Liver (tissue), 9 donors: ENCODE measurements around the gene TPCN1. TPM values are rescaled to one million over a fixed set of nuclear protein-coding genes. Genes with fewer than 3 reads are reported as not detected.

Experiments used
- DNase-seq: peaks from one replicate; pipeline ENCODE4 v3.0.0-alpha.2; 2017; ENCODE audit warnings: low spot score
- H3K27ac ChIP-seq, 2 donors: one replicate each; pipeline ENCODE4 v1.7.0; 2013; ENCODE audit warnings: inconsistent platforms in 2 of 2, low read length in 2 of 2, control low read depth in 1 of 2, low read depth in 1 of 2, mild to moderate bottlenecking in 1 of 2
- H3K27me3 ChIP-seq, 4 donors: one replicate each; pipeline versions ENCODE4 v1.6.1 to v1.7.0; 2013; ENCODE audit warnings: low read length in 3 of 4, inconsistent platforms in 1 of 4, mild to moderate bottlenecking in 1 of 4, moderate library complexity in 1 of 4; ENCODE audit not compliant: control insufficient read depth in 4 of 4, insufficient read depth in 4 of 4
- H3K36me3 ChIP-seq, 4 donors: one replicate each; pipeline versions ENCODE4 v1.6.1 to v1.7.0; 2013; ENCODE audit warnings: low read length in 3 of 4, mild to moderate bottlenecking in 3 of 4, low read depth in 1 of 4, moderate library complexity in 1 of 4; ENCODE audit not compliant: control insufficient read depth in 4 of 4, insufficient read depth in 3 of 4
- H3K4me1 ChIP-seq, 4 donors: one replicate each; pipeline versions ENCODE4 v1.6.1 to v1.7.0; 2013; ENCODE audit warnings: low read length in 3 of 4, mild to moderate bottlenecking in 3 of 4, moderate library complexity in 1 of 4; ENCODE audit not compliant: control insufficient read depth in 4 of 4, insufficient read depth in 4 of 4
- H3K4me3 ChIP-seq, 3 donors: one replicate each; pipeline versions ENCODE4 v1.6.1 to v1.7.0; 2013; ENCODE audit warnings: low read length in 3 of 3, control low read depth in 1 of 3, low read depth in 1 of 3, mild to moderate bottlenecking in 1 of 3
- H3K9ac ChIP-seq, 2 donors: one replicate each; pipeline ENCODE4 v1.7.0; 2013; ENCODE audit warnings: low read length in 2 of 2, mild to moderate bottlenecking in 2 of 2, moderate library complexity in 2 of 2, control low read depth in 1 of 2, low read depth in 1 of 2
- H3K9me3 ChIP-seq, 4 donors: one replicate each; pipeline versions ENCODE4 v1.6.1 to v1.7.0; 2013; ENCODE audit warnings: low read length in 3 of 4; ENCODE audit not compliant: control insufficient read depth in 4 of 4
- EGR1 ChIP-seq, 2 donors: IDR thresholded peaks; 2 replicates each; pipeline ENCODE4 v1.6.1; 2016 to 2018; ENCODE audit warnings: antibody characterized with exemption in 2 of 2, low read depth in 2 of 2
- FOXA1 ChIP-seq: IDR thresholded peaks from 2 replicates; pipeline ENCODE4 v1.6.1; 2016; ENCODE audit warnings: antibody characterized with exemption
- FOXA2 ChIP-seq: IDR thresholded peaks from 2 replicates; pipeline ENCODE4 v1.6.1; 2016; ENCODE audit warnings: antibody characterized with exemption
- HNF4A ChIP-seq, 2 donors: conservative IDR thresholded peaks; 2 replicates each; pipeline ENCODE4 v1.6.1; 2016; ENCODE audit warnings: antibody characterized with exemption in 2 of 2, mild to moderate bottlenecking in 2 of 2
- HNF4G ChIP-seq: IDR thresholded peaks from 2 replicates; pipeline ENCODE4 v1.6.1; 2016; ENCODE audit warnings: antibody characterized with exemption
- JUND ChIP-seq, 2 donors: IDR thresholded peaks; 2 replicates each; pipeline ENCODE4 v1.6.1; 2016; ENCODE audit warnings: antibody characterized with exemption in 2 of 2
- RAD21 ChIP-seq, 2 donors: IDR thresholded peaks; 2 replicates each; pipeline ENCODE4 v1.6.1; 2016; ENCODE audit warnings: antibody characterized with exemption in 2 of 2, mild to moderate bottlenecking in 2 of 2
- RXRA ChIP-seq, 2 donors: IDR thresholded peaks; 2 replicates each; pipeline ENCODE4 v1.6.1; 2017 to 2018; ENCODE audit warnings: antibody characterized with exemption in 2 of 2, mild to moderate bottlenecking in 1 of 2
- SP1 ChIP-seq: IDR thresholded peaks from 2 replicates; pipeline ENCODE4 v1.6.1; 2018; ENCODE audit warnings: antibody characterized with exemption, mild to moderate bottlenecking
- TAF1 ChIP-seq: conservative IDR thresholded peaks from 2 replicates; pipeline ENCODE4 v1.6.1; 2016; ENCODE audit warnings: antibody characterized with exemption, mild to moderate bottlenecking
- YY1 ChIP-seq: IDR thresholded peaks from 2 replicates; pipeline ENCODE4 v1.6.1; 2016; ENCODE audit warnings: antibody characterized with exemption, mild to moderate bottlenecking
- WGBS: extraction: QIAGEN DNeasy Blood & Tissue Kit; methylation state at CpG from one replicate; pipeline ENCODE4 v1.1.7; 2013; 5-methylcytosine and 5-hydroxymethylcytosine counted together
- polyA plus RNA-seq, 2 donors: library from polyadenylated mRNA; stranded (reverse) in 1 of 2; unstranded in 1 of 2; fragments of 200-250 nt in 1 of 2; fragments of >200 nt in 1 of 2; fragmentation: Nextera tagmentation in 1 of 2; extraction: Ambion mirVana in 1 of 2; gene quantifications; one replicate each; pipeline versions ENCODE4 v1.2.1 to v1.2.3, GENCODE V29; 2013 to 2015
- total RNA-seq, 2 donors: library from RNA; depleted of rRNA; stranded (reverse); fragments of >200 nt; gene quantifications; one replicate each; pipeline ENCODE4 v1.2.3, GENCODE V29; 2014
- TF ChIP-seq, protein P1 (sequence below): IDR thresholded peaks from 2 replicates; pipeline ENCODE4 v1.6.1; 2016; ENCODE audit warnings: antibody characterized with exemption, mild to moderate bottlenecking
- TF ChIP-seq, protein P2 (sequence below): IDR thresholded peaks from 2 replicates; pipeline ENCODE4 v1.6.1; 2016; ENCODE audit warnings: antibody characterized with exemption
- donor health status: healthy.
- donor health status: healthy.
- donor health status: healthy.
- donor health status: healthy.
- donor health status: healthy.

TPCN1 gene
- total and polyA plus RNA-seq, 4 donors: 8.6 to 19.2 (median 13.7) TPM

GRCh38 chr12:113252494-113252893 is 31.2 kb downstream of the TPCN1 start:
- Histone ChIP-seq H3K4me3 (no peak overlapping the region), H3K9me3 (peaks cover 0 to 6% (median 2%) of the 10 kb centered on the region in 4 donors), H3K27me3 (no peaks in the 10 kb centered on the region), H3K27ac (no peak overlapping the region), H3K36me3 (peaks cover 2 to 29% (median 13%) of the 10 kb centered on the region in 4 donors), H3K9ac (no peak overlapping the region), H3K4me1 (peaks cover 0 to 2% (median 0%) of the 10 kb centered on the region in 4 donors)
- no peak for DNase-seq
- TF ChIP-seq TAF1: no peak
- TF ChIP-seq, protein P1, sequence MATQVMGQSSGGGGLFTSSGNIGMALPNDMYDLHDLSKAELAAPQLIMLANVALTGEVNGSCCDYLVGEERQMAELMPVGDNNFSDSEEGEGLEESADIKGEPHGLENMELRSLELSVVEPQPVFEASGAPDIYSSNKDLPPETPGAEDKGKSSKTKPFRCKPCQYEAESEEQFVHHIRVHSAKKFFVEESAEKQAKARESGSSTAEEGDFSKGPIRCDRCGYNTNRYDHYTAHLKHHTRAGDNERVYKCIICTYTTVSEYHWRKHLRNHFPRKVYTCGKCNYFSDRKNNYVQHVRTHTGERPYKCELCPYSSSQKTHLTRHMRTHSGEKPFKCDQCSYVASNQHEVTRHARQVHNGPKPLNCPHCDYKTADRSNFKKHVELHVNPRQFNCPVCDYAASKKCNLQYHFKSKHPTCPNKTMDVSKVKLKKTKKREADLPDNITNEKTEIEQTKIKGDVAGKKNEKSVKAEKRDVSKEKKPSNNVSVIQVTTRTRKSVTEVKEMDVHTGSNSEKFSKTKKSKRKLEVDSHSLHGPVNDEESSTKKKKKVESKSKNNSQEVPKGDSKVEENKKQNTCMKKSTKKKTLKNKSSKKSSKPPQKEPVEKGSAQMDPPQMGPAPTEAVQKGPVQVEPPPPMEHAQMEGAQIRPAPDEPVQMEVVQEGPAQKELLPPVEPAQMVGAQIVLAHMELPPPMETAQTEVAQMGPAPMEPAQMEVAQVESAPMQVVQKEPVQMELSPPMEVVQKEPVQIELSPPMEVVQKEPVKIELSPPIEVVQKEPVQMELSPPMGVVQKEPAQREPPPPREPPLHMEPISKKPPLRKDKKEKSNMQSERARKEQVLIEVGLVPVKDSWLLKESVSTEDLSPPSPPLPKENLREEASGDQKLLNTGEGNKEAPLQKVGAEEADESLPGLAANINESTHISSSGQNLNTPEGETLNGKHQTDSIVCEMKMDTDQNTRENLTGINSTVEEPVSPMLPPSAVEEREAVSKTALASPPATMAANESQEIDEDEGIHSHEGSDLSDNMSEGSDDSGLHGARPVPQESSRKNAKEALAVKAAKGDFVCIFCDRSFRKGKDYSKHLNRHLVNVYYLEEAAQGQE: no peak
- no peak for TF ChIP-seq RAD21 (IDR thresholded peaks at IDR 0.05)
- no peak for TF ChIP-seq JUND (IDR thresholded peaks at IDR 0.05)
- no peak for TF ChIP-seq FOXA1
- no peak for TF ChIP-seq FOXA2
- TF ChIP-seq HNF4A (conservative IDR thresholded peaks at IDR 0.05): no peak
- TF ChIP-seq YY1: no peak
- no peak for TF ChIP-seq HNF4G
- no peak for TF ChIP-seq SP1
- TF ChIP-seq EGR1 (IDR thresholded peaks at IDR 0.05; ENCODE audit: low read depth in 2 of 2): no peak
- WGBS: 95% methylated on average over 10 of the region's 10 CpGs

- DNase-seq: no peak
- no peaks in the 10 kb centered on the region for H3K27me3 ChIP-seq
- H3K4me1 ChIP-seq: peaks cover 0 to 2% (median 0%) of the 10 kb centered on the region in 4 donors
- H3K36me3 ChIP-seq: peaks cover 2 to 29% (median 10%) of the 10 kb centered on the region in 4 donors
- WGBS: 95% methylated on average over 5 of the region's 5 CpGs
- TF ChIP-seq SP1: no peak
- TF ChIP-seq EGR1 (IDR thresholded peaks at IDR 0.05; ENCODE audit: low read depth in 2 of 2): no peak
- no peak for TF ChIP-seq RXRA (IDR thresholded peaks at IDR 0.05)
- TF ChIP-seq, protein P2, sequence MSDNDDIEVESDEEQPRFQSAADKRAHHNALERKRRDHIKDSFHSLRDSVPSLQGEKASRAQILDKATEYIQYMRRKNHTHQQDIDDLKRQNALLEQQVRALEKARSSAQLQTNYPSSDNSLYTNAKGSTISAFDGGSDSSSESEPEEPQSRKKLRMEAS: no peak
- TF ChIP-seq, protein P1: no peak
- TF ChIP-seq YY1: no peak
- no peak for TF ChIP-seq TAF1
- no peak overlapping the region for H3K27ac ChIP-seq
- peaks cover 0 to 6% (median 2%) of the 10 kb centered on the region in 4 donors for H3K9me3 ChIP-seq
- no peak overlapping the region for H3K4me3 ChIP-seq
- H3K9ac ChIP-seq: no peak overlapping the region
Observed at GRCh38 chr12:113253532-113254285, 32.4 kb downstream of the TPCN1 start.
